H1 (cell line): ENCODE measurements around the gene FCF1. TPM values are rescaled to one million over a fixed set of nuclear protein-coding genes. Genes with fewer than 3 reads are reported as not detected.

Source experiments
- CTCF ChIA-PET: fragments of 300-600 bp; sonication (Branson Sonifier 250); formaldehyde crosslinking; loops from one replicate; lab custom pipeline; 2021; ENCODE audit not compliant: partially characterized antibody; lab: Charles Lee
- POLR2A ChIA-PET: fragments of 300-600 bp; sonication (Branson Sonifier 250); formaldehyde crosslinking; loops from one replicate; lab custom pipeline; 2021; ENCODE audit warnings: inconsistent platforms; ENCODE audit not compliant: partially characterized antibody; lab: Charles Lee
- DNase-seq, 2 experiments: peaks; one replicate each; pipeline versions ENCODE4 v3.0.0 to v3.0.0-alpha.2; 2010 to 2022; ENCODE audit warnings: low spot score in 2 of 2, low read depth in 1 of 2, mixed read lengths in 1 of 2
- FAIRE-seq: peaks from 2 replicates; lab custom pipeline; 2011; peaks lifted over from hg19 to GRCh38; lab: Jason Lieb, UNC
- H2AFZ ChIP-seq: 2 replicates; pipeline ENCODE4 v1.8.1; 2012; ENCODE audit warnings: low read length, inconsistent platforms
- H2AK5ac ChIP-seq: 2 replicates; pipeline ENCODE4 v1.6.1; 2013; ENCODE audit warnings: low read depth, low read length
- H2BK120ac ChIP-seq: replicated peaks from 2 replicates; pipeline ENCODE3; 2013; ENCODE audit warnings: low read depth, low read length, inconsistent platforms
- H2BK12ac ChIP-seq: 2 replicates; pipeline ENCODE4 v1.6.1; 2013; ENCODE audit warnings: low read depth, low read length
- H2BK15ac ChIP-seq: 2 replicates; pipeline ENCODE4 v1.6.1; 2013; ENCODE audit warnings: low read length
- H2BK20ac ChIP-seq: 2 replicates; pipeline ENCODE4 v1.6.1; 2013; ENCODE audit warnings: low read length
- H2BK5ac ChIP-seq: 2 replicates; pipeline ENCODE4 v1.6.1; 2013; ENCODE audit warnings: low read depth, low read length
- H3K14ac ChIP-seq: 2 replicates; pipeline ENCODE4 v1.6.1; 2013; ENCODE audit warnings: inconsistent platforms; ENCODE audit not compliant: insufficient read length
- H3K18ac ChIP-seq: 2 replicates; pipeline ENCODE4 v1.6.1; 2013; ENCODE audit warnings: low read length; ENCODE audit errors: extremely low read depth
- H3K23ac ChIP-seq: 2 replicates; pipeline ENCODE4 v1.6.1; 2013; ENCODE audit warnings: inconsistent platforms; ENCODE audit not compliant: insufficient read length
- H3K23me2 ChIP-seq: 2 replicates; pipeline ENCODE4 v1.6.1; 2013; ENCODE audit warnings: low read depth, low read length
- H3K27ac ChIP-seq: 2 replicates; pipeline ENCODE4 v1.6.1; 2011; ENCODE audit warnings: low read depth, low read length, inconsistent platforms
- H3K27me3 ChIP-seq, 4 experiments: replicated peaks in 1 of 4; 1 replicate in 1 of 4; 2 replicates in 3 of 4; pipeline versions ENCODE4 v1.6.1 to v1.8.1; 2011 to 2013; ENCODE audit warnings: low read length in 3 of 4, mild to moderate bottlenecking in 3 of 4, inconsistent platforms in 2 of 4, mixed read lengths in 2 of 4, moderate library complexity in 1 of 4; ENCODE audit not compliant: control insufficient read depth in 3 of 4, insufficient read depth in 3 of 4; ENCODE audit errors: extremely low read depth in 1 of 4
- H3K36me3 ChIP-seq, 4 experiments: 2 replicates each; pipeline versions ENCODE4 v1.6.1 to v1.8.1; 2011 to 2013; ENCODE audit warnings: mild to moderate bottlenecking in 4 of 4, low read length in 3 of 4, moderate library complexity in 2 of 4, control low read depth in 1 of 4, inconsistent platforms in 1 of 4; ENCODE audit not compliant: insufficient read depth in 4 of 4, control insufficient read depth in 2 of 4
- H3K4ac ChIP-seq: replicated peaks from 2 replicates; pipeline ENCODE3; 2013; ENCODE audit warnings: low read length, low read depth, mixed read lengths, inconsistent platforms; ENCODE audit not compliant: insufficient read length
- H3K4me1 ChIP-seq, 4 experiments: replicated peaks in 1 of 4; 1 replicate in 1 of 4; 2 replicates in 3 of 4; pipeline versions ENCODE4 v1.6.1 to v1.8.1; 2011 to 2013; ENCODE audit warnings: low read length in 3 of 4, inconsistent platforms in 2 of 4, mixed read lengths in 1 of 4; ENCODE audit not compliant: insufficient read depth in 4 of 4, control insufficient read depth in 3 of 4
- H3K4me2 ChIP-seq, 2 experiments: 2 replicates each; pipeline versions ENCODE4 v1.6.1 to v1.8.1; 2011 to 2013; ENCODE audit warnings: low read depth in 2 of 2, low read length in 2 of 2, control low read depth in 1 of 2, inconsistent platforms in 1 of 2, mild to moderate bottlenecking in 1 of 2; ENCODE audit not compliant: insufficient read depth in 1 of 2
- H3K4me3 ChIP-seq, 4 experiments: fragments of 200-600, 300-600 bp in 1 of 4; sonication (generic), shearing (Covaris generic), sonication (Bioruptor Twin) in 1 of 4; 2 replicates each; pipeline versions ENCODE4 v1.5.1 to v1.8.1; 2011 to 2016; ENCODE audit warnings: low read length in 4 of 4, low read depth in 3 of 4, control low read depth in 2 of 4, inconsistent platforms in 2 of 4, mild to moderate bottlenecking in 2 of 4, mixed read lengths in 1 of 4, moderate library complexity in 1 of 4; ENCODE audit not compliant: insufficient read depth in 2 of 4; ENCODE audit errors: extremely low read depth in 1 of 4
- H3K56ac ChIP-seq: replicated peaks from 2 replicates; pipeline ENCODE3; 2013; ENCODE audit warnings: low read depth, mild to moderate bottlenecking, mixed read lengths, low read length, inconsistent platforms; ENCODE audit not compliant: insufficient read length
- H3K79me1 ChIP-seq: 2 replicates; pipeline ENCODE4 v1.6.1; 2013; ENCODE audit warnings: low read depth, low read length, control low read depth
- H3K79me2 ChIP-seq, 2 experiments: 2 replicates each; pipeline versions ENCODE4 v1.6.1 to v1.8.1; 2012 to 2013; ENCODE audit warnings: low read length in 2 of 2, mild to moderate bottlenecking in 2 of 2, inconsistent platforms in 1 of 2; ENCODE audit not compliant: insufficient read depth in 2 of 2, control insufficient read depth in 1 of 2
- H3K9ac ChIP-seq, 4 experiments: replicated peaks in 1 of 4; 1 replicate in 1 of 4; 2 replicates in 3 of 4; pipeline versions ENCODE4 v1.6.1 to v1.8.1; 2011 to 2013; ENCODE audit warnings: low read depth in 3 of 4, low read length in 3 of 4, control low read depth in 2 of 4, mild to moderate bottlenecking in 2 of 4, moderate library complexity in 2 of 4, inconsistent platforms in 1 of 4; ENCODE audit errors: extremely low read depth in 1 of 4
- H3K9me3 ChIP-seq, 2 experiments: 2 replicates each; pipeline versions ENCODE4 v1.6.1 to v1.8.1; 2012 to 2013; ENCODE audit warnings: mild to moderate bottlenecking in 2 of 2, moderate library complexity in 2 of 2, control low read depth in 1 of 2, inconsistent platforms in 1 of 2, low read depth in 1 of 2, low read length in 1 of 2, mixed read lengths in 1 of 2; ENCODE audit not compliant: insufficient read depth in 2 of 2
- H4K20me1 ChIP-seq, 2 experiments: replicated peaks in 1 of 2; 2 replicates each; pipeline versions ENCODE3 to v1.8.1; 2011 to 2013; ENCODE audit warnings: inconsistent platforms in 2 of 2, low read length in 2 of 2, mild to moderate bottlenecking in 1 of 2; ENCODE audit not compliant: insufficient read depth in 2 of 2, control insufficient read depth in 1 of 2
- H4K5ac ChIP-seq: 2 replicates; pipeline ENCODE4 v1.6.1; 2013; ENCODE audit warnings: low read length, low read depth, mixed read lengths, inconsistent platforms; ENCODE audit not compliant: insufficient read length
- H4K8ac ChIP-seq: 2 replicates; pipeline ENCODE4 v1.8.0; 2013; ENCODE audit warnings: mild to moderate bottlenecking, moderate library complexity, low read length, inconsistent platforms; ENCODE audit not compliant: insufficient read depth; ENCODE audit errors: extremely low read depth
- H4K91ac ChIP-seq: replicated peaks from 2 replicates; pipeline ENCODE3; 2013; ENCODE audit warnings: low read length, mixed read lengths, inconsistent platforms; ENCODE audit not compliant: insufficient read length
- ASH2L ChIP-seq: fragments of 200-600, 300-600 bp; sonication (generic); IDR thresholded peaks from one replicate; pipeline ENCODE4 v1.7.1; 2017; ENCODE audit warnings: low read length
- BRCA1 ChIP-seq: IDR thresholded peaks from 2 replicates; pipeline ENCODE4 v1.6.1; 2012; ENCODE audit warnings: low read depth, low read length, improper control_type of control experiment
- CBX5 ChIP-seq: fragments of 300-800, 300-1000 bp; sonication (generic); IDR thresholded peaks from 2 replicates; pipeline ENCODE4 v1.7.1; 2016; ENCODE audit warnings: antibody characterized with exemption, low read length, low read depth
- CHD1 ChIP-seq: IDR thresholded peaks from 2 replicates; pipeline ENCODE4 v1.6.1; 2012; ENCODE audit warnings: low read depth, low read length, improper control_type of control experiment
- E2F6 ChIP-seq: IDR thresholded peaks from 2 replicates; pipeline ENCODE4 v1.6.1; 2012; ENCODE audit warnings: inconsistent platforms
- EP300 ChIP-seq, 2 experiments: IDR thresholded peaks; 1 replicate in 1 of 2; 2 replicates in 1 of 2; pipeline ENCODE4 v1.6.1; 2011 to 2012; ENCODE audit warnings: low read depth in 2 of 2, low read length in 2 of 2, mild to moderate bottlenecking in 2 of 2, borderline replicate concordance in 1 of 2, inconsistent platforms in 1 of 2, moderate library complexity in 1 of 2
- GABPA ChIP-seq: IDR thresholded peaks from 2 replicates; pipeline ENCODE4 v1.6.1; 2011; ENCODE audit warnings: mild to moderate bottlenecking, low read length, moderate library complexity, borderline replicate concordance; ENCODE audit not compliant: insufficient read depth
- KDM5A ChIP-seq: fragments of 200-600 bp; IDR thresholded peaks from 2 replicates; pipeline ENCODE4 v1.7.1; 2012; ENCODE audit warnings: mild to moderate bottlenecking, low read length, inconsistent platforms, mixed read lengths
- NRF1 ChIP-seq: IDR thresholded peaks from 2 replicates; pipeline ENCODE4 v1.6.1; 2011; ENCODE audit warnings: mild to moderate bottlenecking, low read depth, low read length, improper control_type of control experiment
- RNF2 ChIP-seq: fragments of 200-900, 300-1000 bp; sonication (generic); IDR thresholded peaks from 2 replicates; pipeline ENCODE4 v1.7.1; 2016; ENCODE audit warnings: borderline replicate concordance, low read depth, mild to moderate bottlenecking, antibody characterized with exemption, low read length; ENCODE audit not compliant: poor library complexity, severe bottlenecking; ENCODE audit errors: missing control alignments
- SIN3A ChIP-seq, 2 experiments: IDR thresholded peaks in 1 of 2; conservative IDR thresholded peaks in 1 of 2; 2 replicates each; pipeline ENCODE4 v1.6.1; 2011 to 2012; ENCODE audit warnings: low read length in 2 of 2, improper control_type of control experiment in 1 of 2, low read depth in 1 of 2, mild to moderate bottlenecking in 1 of 2
- SIRT6 ChIP-seq: IDR thresholded peaks from one replicate; pipeline ENCODE4 v1.7.1; 2012; ENCODE audit warnings: low read length, inconsistent platforms
- YY1 ChIP-seq: IDR thresholded peaks from 2 replicates; pipeline ENCODE4 v1.6.1; 2011; ENCODE audit warnings: low read depth, mild to moderate bottlenecking, low read length
- ZNF274 ChIP-seq: IDR thresholded peaks from 2 replicates; pipeline ENCODE4 v1.7.0; 2012; ENCODE audit warnings: low read length, borderline replicate concordance; ENCODE audit errors: extremely low read depth
- WGBS, 2 experiments: shearing (Covaris generic) in 1 of 2; methylation state at CpG; one replicate each; pipeline versions ENCODE4 v1.1.6 to v1.1.7; 2013 to 2015; ENCODE audit warnings: low lambda C conversion rate in 2 of 2, mixed read lengths in 2 of 2, inconsistent platforms in 1 of 2, low coverage in 1 of 2, missing lambda C conversion rate in 1 of 2; ENCODE audit not compliant: insufficient replicate concordance in 2 of 2, insufficient coverage in 1 of 2, insufficient read length in 1 of 2; ENCODE audit errors: extremely low coverage in 1 of 2, missing lambda C conversion rate in 1 of 2; 5-methylcytosine and 5-hydroxymethylcytosine counted together
- polyA plus RNA-seq, 7 experiments: library from polyadenylated mRNA; depleted of rRNA in 3 of 7; stranded (reverse) in 5 of 7; unstranded in 2 of 7; fragments of >200 nt in 5 of 7; fragments of 200-250 nt in 2 of 7; gene quantifications; 1 replicate in 5 of 7; 2 replicates in 1 of 7; 4 replicates in 1 of 7; pipeline versions ENCODE4 v1.2.1 to v1.2.3, GENCODE V29; 2011 to 2013; ENCODE audit warnings: missing spikeins in 2 of 7, mixed read lengths in 2 of 7
- total RNA-seq: library from RNA; stranded (reverse); fragmentation: NEBNext Ultra II Directional; extraction: Animal tissue kit (Norgen Biotek cat#: 25700); gene quantifications from 2 replicates; pipeline ENCODE4 v1.2.1, GENCODE V29; 2021

Gene FCF1
- total and polyA plus RNA-seq, 2 of the 8 experiments (the other 6 are each of a cell fraction or from before 2014, with no cell fraction given) = 48.1 to 84.3 TPM

- Histone ChIP-seq H3K56ac (no peak overlapping the region), H2BK5ac (no peak overlapping the region), H3K18ac (no peak overlapping the region), H2BK15ac (no peak overlapping the region), H3K9ac (no peak overlapping the region), H3K14ac (no peak overlapping the region), H2AK5ac (no peak overlapping the region), H3K23me2 (no peaks in the 10 kb centered on the region), H4K20me1 (no peaks in the 10 kb centered on the region), H3K4me2 (no peak overlapping the region), H2AFZ (no peak overlapping the region), H4K5ac (no peak overlapping the region), H3K27me3 (no peaks in the 10 kb centered on the region), H3K4me3 (no peak overlapping the region), H3K79me2 (no peaks in the 10 kb centered on the region), H2BK12ac (no peak overlapping the region), H4K91ac (no peak overlapping the region), H3K23ac (no peak overlapping the region), H4K8ac (no peak overlapping the region), H3K36me3 (peaks cover 2 to 25% (median 12%) of the 10 kb centered on the region in 4 experiments; a peak in 7 of 8 replicates), H2BK20ac (no peak overlapping the region), H2BK120ac (no peak overlapping the region), H3K4me1 (no peaks in the 10 kb centered on the region), H3K9me3 (no peaks in the 10 kb centered on the region), H3K79me1 (no peaks in the 10 kb centered on the region), H3K27ac (no peak overlapping the region), H3K4ac (no peak overlapping the region)
- DNase-seq (no peak), FAIRE-seq (no peak)
- POLR2A ChIA-PET = no interaction called here
- WGBS, 2 experiments = 93% methylated on average over 4 of the region's 4 CpGs; no CpG with 5 or more reads in 1 of the 2 experiments
- TF ChIP-seq E2F6 = no peak
- no peak for TF ChIP-seq CHD1
- TF ChIP-seq EP300 (IDR thresholded peaks at IDR 0.05; ENCODE audit: borderline replicate concordance in 1 of 2, low read depth in 2 of 2, low read length in 2 of 2) = no peak
- TF ChIP-seq SIN3A (conservative IDR thresholded peaks at IDR 0.05 in 1 of 2, IDR thresholded peaks at IDR 0.05 in 1 of 2; ENCODE audit: low read depth in 1 of 2, low read length in 2 of 2) = no peak
- TF ChIP-seq YY1 = no peak
- no peak for TF ChIP-seq ASH2L
- TF ChIP-seq BRCA1 = no peak
- TF ChIP-seq CBX5 = no peak
- TF ChIP-seq ZNF274 = no peak
- TF ChIP-seq GABPA = no peak
- no peak for TF ChIP-seq SIRT6
- no peak for TF ChIP-seq KDM5A
- no peak for TF ChIP-seq NRF1
- TF ChIP-seq RNF2 = no peak
- CTCF ChIA-PET = interaction anchor here (0.6 kb wide), 1 partner anchor 47 kb away, joined by 3 read pairs; no protein-coding TSS in a partner anchor
Measured at GRCh38 chr14:74735125-74735524, 22.2 kb downstream of the FCF1 start.
